Activated CD8-positive, alpha-beta memory T cell treated with anti-CD3 and anti-CD28 coated beads, Interleukin-2, amount 10 ng/mL, durations not matched to agents 7 days and 5 days (primary cell): Measurements from ENCODE around the gene LRP10. TPM values are rescaled to one million over a fixed set of nuclear protein-coding genes. Genes with fewer than 3 reads are reported as not detected.
"Not testable (repeated sequence)": the region's sequence is repeated elsewhere in the genome, so short reads cannot be mapped to it uniquely, and the experiment has no call there.

Experiments used
- ATAC-seq: fragments of 150-1000 bp; cut with Tn5 transposase; one replicate; pipeline ENCODE4 v1.10.0; 2021; ENCODE audit warnings: moderate library complexity
- CTCF ChIA-PET: fragments of 350-600 bp; sonication (Branson Sonifier 250); formaldehyde crosslinking; loops from one replicate; lab custom pipeline; 2021; ENCODE audit warnings: antibody characterized with exemption; lab: Charles Lee
- DNase-seq: peaks from one replicate; pipeline ENCODE4 v3.0.0-alpha.2; 2020
- H3K27ac Mint-ChIP-seq: one replicate; pipeline ENCODE4 v1.8.0; 2021; ENCODE audit warnings: mild to moderate bottlenecking, mixed read lengths
- H3K27me3 Mint-ChIP-seq: one replicate; pipeline ENCODE4 v1.8.0; 2021; ENCODE audit warnings: mixed read lengths
- H3K36me3 Mint-ChIP-seq: one replicate; pipeline ENCODE4 v1.8.0; 2021; ENCODE audit warnings: mild to moderate bottlenecking, mixed read lengths
- H3K4me1 Mint-ChIP-seq: one replicate; pipeline ENCODE4 v1.8.0; 2021; ENCODE audit warnings: mixed read lengths
- H3K4me3 Mint-ChIP-seq: one replicate; pipeline ENCODE4 v1.8.0; 2021; ENCODE audit warnings: mild to moderate bottlenecking, moderate library complexity, mixed read lengths
- H3K9me3 Mint-ChIP-seq: one replicate; pipeline ENCODE4 v1.8.0; 2022; ENCODE audit warnings: low read depth, mixed read lengths
- total RNA-seq, 2 experiments: library from RNA; stranded (reverse); gene quantifications; one replicate each; pipeline ENCODE4 v1.2.3, GENCODE V29; 2021

Gene LRP10
- total RNA-seq, 2 experiments from 2014 or later: 59.0 to 60.1 TPM

DNA sequence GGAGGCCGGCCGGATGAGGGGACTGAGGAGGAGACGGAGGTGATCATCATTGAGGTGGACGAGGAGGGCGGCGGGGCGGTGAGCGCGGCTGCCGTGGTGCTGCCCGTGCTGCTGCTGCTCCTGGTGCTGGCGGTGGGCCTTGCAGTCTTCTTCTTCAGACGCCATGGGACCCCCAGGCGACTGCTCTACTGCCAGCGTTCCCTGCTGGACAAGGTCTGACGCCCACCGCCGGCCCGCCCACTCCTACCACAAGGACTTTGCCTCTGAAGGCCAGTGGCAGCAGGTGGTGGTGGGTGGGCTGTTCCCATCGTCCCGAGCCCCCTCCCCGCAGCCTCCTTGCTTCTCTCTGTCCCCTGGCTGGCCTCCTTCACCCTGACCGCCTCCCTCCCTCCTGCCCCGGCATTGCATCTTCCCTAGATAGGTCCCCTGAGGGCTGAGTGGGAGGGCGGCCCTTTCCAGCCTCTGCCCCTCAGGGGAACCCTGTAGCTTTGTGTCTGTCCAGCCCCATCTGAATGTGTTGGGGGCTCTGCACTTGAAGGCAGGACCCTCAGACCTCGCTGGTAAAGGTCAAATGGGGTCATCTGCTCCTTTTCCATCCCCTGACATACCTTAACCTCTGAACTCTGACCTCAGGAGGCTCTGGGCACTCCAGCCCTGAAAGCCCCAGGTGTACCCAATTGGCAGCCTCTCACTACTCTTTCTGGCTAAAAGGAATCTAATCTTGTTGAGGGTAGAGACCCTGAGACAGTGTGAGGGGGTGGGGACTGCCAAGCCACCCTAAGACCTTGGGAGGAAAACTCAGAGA is 25.5 kb upstream of the LRP10 start:
- H3K4me1 Mint-ChIP-seq: peaks cover 4% of the 10 kb centered on the region
- H3K36me3 Mint-ChIP-seq: no peaks in the 10 kb centered on the region
- H3K27ac Mint-ChIP-seq: no peak overlapping the region
- DNase-seq (no peak), ATAC-seq (no peak)
- H3K9me3 Mint-ChIP-seq: no peaks in the 10 kb centered on the region
- CTCF ChIA-PET: interaction anchor here (0.8 to 10.2 kb wide), 3 partner anchors 16 to 140 kb away, joined by 3 to 239 read pairs (median 3); no protein-coding TSS in a partner anchor
- H3K27me3 Mint-ChIP-seq: peaks cover 5% of the 10 kb centered on the region
- H3K4me3 Mint-ChIP-seq: no peak overlapping the region

GRCh38 chr14:22846811-22847307 is 24.7 kb upstream of the LRP10 start:
- no peaks in the 10 kb centered on the region for H3K36me3 Mint-ChIP-seq
- H3K27me3 Mint-ChIP-seq: peaks cover 5% of the 10 kb centered on the region
- H3K4me1 Mint-ChIP-seq: peaks cover 13% of the 10 kb centered on the region
- CTCF ChIA-PET: interaction anchor here (0.8 to 10.2 kb wide), 4 partner anchors 16 to 139 kb away, joined by 3 to 239 read pairs (median 3); no protein-coding TSS in a partner anchor
- H3K9me3 Mint-ChIP-seq: no peaks in the 10 kb centered on the region
- no peak overlapping the region for H3K4me3 Mint-ChIP-seq
- ATAC-seq (no peak), DNase-seq (no peak)
- no peak overlapping the region for H3K27ac Mint-ChIP-seq

DNA sequence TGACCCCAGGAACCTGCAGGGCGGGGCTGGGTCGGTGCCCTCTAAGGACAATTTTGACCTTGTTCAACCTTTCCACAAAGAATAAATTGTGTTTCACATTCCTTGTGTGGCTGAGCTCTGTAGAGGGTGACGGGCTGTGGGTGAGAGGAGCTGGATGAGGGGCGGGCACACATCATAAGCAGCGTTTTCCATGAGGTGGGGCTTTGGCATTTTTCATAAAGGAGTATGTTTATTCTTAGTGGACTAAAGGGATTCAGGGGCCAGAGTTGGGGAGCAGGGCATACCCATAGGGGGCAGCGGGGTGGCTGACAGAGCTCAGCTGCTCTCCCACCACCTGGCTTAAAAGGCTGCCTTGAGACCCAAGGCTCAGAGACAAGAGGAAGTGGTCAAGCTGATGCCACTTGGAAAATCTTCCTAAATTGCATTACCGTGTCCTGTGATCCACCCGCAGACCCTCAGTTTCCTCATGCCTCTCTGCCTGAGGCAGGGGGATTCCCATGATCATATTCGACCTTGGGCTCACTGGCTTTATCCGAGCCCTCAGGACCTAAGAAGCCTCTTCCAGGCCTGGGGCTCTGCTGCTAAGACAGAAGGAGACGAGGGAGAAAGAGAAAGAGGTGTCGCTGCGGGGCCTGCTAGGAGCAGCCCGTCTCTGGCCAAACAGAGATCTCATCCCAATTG is 23.7 kb upstream of the LRP10 start:
- Mint-ChIP-seq H3K27me3 (peaks cover 5% of the 10 kb centered on the region), H3K4me1 (peaks cover 15% of the 10 kb centered on the region), H3K4me3 (no peak overlapping the region), H3K36me3 (no peaks in the 10 kb centered on the region), H3K9me3 (no peaks in the 10 kb centered on the region), H3K27ac (no peak overlapping the region)
- DNase-seq (no peak), ATAC-seq (no peak)
- CTCF ChIA-PET: interaction anchor here (0.9 to 10.2 kb wide), 5 partner anchors 15 to 277 kb away, joined by 3 to 239 read pairs (median 9); partner anchors contain the start of gene MRPL52

DNA sequence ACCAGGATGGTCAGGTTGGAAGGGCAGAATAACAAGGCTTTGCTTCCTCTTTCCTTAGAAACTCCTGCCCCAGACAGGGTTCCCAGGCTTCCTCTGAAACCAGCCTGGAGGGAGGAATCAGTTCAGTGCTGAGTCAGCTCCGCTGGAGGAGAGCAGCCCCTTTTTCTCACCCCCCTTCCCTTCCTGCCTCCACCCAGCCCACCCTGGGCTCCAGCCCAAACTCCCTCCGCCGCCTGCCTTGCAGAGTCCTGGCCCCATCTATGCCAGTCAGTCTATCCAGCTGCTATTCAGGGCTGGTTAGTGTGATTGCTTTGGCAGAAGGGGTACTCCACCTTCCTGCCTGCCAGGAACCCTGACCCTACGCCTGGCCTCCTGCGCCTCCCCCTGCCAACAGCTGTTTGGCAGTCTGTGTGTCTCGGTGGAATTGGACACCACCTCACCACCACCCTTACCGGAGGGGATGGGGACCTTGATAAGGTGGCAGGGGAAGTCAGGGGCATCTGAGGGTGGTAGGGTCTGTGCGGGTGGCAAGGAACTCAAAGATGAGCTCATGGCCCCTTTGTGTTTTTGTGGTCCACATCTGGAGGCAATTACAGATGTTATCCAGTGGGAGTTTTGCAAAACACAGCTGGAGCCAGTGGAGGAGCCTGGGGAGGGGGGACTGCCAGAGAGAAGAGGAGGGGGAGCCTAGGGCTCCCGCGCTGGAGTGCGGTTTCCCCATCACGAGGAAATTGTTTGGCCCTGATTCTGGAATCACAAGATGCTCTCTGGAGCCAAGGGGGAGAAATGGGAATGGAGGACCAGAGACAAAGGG is 23.0 kb upstream of the LRP10 start:
- Mint-ChIP-seq H3K36me3 (no peaks in the 10 kb centered on the region), H3K4me3 (no peak overlapping the region), H3K9me3 (no peaks in the 10 kb centered on the region), H3K27ac (no peak overlapping the region), H3K4me1 (peaks cover 20% of the 10 kb centered on the region), H3K27me3 (peaks cover 5% of the 10 kb centered on the region)
- DNase-seq (no peak), ATAC-seq (no peak)
- CTCF ChIA-PET: interaction anchor here (0.8 to 10.2 kb wide), 7 partner anchors 14 to 278 kb away, joined by 3 to 239 read pairs (median 9); partner anchors contain the start of gene MRPL52

GRCh38 chr14:22849212-22849819 is 22.2 kb upstream of the LRP10 start:
- Mint-ChIP-seq H3K4me1 (peaks cover 22% of the 10 kb centered on the region), H3K27ac (no peak overlapping the region), H3K4me3 (no peak overlapping the region), H3K9me3 (no peaks in the 10 kb centered on the region), H3K36me3 (no peaks in the 10 kb centered on the region), H3K27me3 (peaks cover 5% of the 10 kb centered on the region)
- CTCF ChIA-PET: interaction anchor here (0.8 to 10.2 kb wide), 6 partner anchors 19 to 279 kb away, joined by 3 to 239 read pairs (median 29); partner anchors contain the start of gene MRPL52
- ATAC-seq (no peak), DNase-seq (no peak)

DNA sequence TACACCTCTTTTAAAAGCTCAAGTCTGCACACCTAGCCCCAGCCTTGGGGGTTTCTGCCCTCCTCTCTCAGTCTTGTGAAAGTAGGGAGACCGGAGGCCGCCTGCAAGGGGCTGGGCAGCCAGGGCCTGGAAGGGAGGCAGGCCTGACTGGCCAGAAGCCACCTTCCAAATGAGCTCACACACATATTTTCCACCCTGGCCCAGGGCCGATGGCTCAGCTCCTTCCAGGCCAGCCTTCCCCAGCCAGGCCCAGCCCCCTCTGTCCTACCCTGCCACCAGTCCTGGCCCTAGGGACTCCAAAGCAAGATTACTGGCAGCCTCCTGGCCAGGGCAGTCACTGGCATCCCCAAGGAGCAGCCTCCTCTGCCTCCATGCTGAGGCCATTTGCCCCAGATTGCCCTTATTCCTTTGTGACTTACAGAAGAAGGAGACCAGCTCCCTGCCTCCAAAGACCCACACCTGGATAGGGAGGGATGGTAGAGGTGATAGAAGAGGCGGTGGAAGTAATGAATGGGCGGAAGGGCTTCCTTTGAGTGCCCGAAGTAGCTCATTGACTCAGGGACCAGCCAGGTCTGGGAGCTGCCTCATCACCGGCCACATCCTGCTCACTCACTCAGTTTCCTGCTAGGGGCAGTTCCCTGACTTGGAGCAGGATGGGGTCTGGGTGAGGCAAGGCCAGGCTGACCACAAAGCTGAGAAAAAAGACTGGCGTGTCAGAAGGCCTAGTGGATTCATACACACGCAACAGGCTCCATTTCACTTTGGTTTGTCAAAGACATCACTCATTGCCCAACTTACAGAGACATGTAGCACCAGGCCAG is 20.4 kb upstream of the LRP10 start:
- peak; percentile 55 for ATAC-seq
- peaks cover 18% of the 10 kb centered on the region for H3K27me3 Mint-ChIP-seq

GRCh38 chr14:22852178-22852577 is 19.4 kb upstream of the LRP10 start:
- Mint-ChIP-seq H3K4me1 (peaks cover 33% of the 10 kb centered on the region), H3K27me3 (peaks cover 23% of the 10 kb centered on the region)
- ATAC-seq, H3K4me3 Mint-ChIP-seq, DNase-seq, H3K36me3 Mint-ChIP-seq, H3K9me3 Mint-ChIP-seq, H3K27ac Mint-ChIP-seq: not testable (repeated sequence)
- CTCF ChIA-PET: interaction anchor here (0.6 to 10.2 kb wide), 28 partner anchors 9 to 1001 kb away, joined by 3 to 239 read pairs (median 8); partner anchors contain the start of genes ABHD4, DAD1, LRP10 and MMP14

More for the DNA sequence above, 20.4 kb upstream of the LRP10 start:
- H3K4me3 Mint-ChIP-seq: no peak overlapping the region
- H3K27ac Mint-ChIP-seq: peak overlapping the region; percentile 68
- peaks cover 31% of the 10 kb centered on the region for H3K4me1 Mint-ChIP-seq
- H3K9me3 Mint-ChIP-seq: no peaks in the 10 kb centered on the region
- CTCF ChIA-PET: interaction anchor here (0.7 to 10.2 kb wide), 23 partner anchors 13 to 283 kb away, joined by 3 to 239 read pairs (median 4); partner anchors contain the start of genes CDH24, DAD1, LRP10 and MRPL52
- peak; percentile 86 for DNase-seq
- peaks cover under 1% of the 10 kb centered on the region for H3K36me3 Mint-ChIP-seq

DNA sequence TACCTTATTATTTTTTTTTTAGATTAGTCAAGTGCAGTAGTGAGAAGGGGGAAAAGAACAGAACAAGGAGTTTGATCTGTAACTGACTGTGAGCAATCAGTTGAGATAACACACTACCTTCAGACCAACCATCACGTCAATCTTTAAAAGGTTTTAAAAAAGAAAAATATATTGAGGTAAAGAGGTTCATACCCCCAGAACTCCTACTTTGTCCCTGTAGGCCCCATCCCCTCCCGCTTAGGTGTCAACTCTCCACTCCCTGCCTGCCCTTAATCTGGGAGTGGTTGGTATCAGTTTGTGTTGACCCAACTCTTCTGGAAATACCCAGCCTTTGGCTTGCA is 19.0 kb upstream of the LRP10 start:
- CTCF ChIA-PET: interaction anchor here (0.6 to 10.2 kb wide), 35 partner anchors 10 to 1001 kb away, joined by 3 to 239 read pairs (median 5); partner anchors contain the start of genes ABHD4, DAD1, LRP10 and MMP14
- Mint-ChIP-seq H3K27ac (no peak overlapping the region), H3K4me1 (peaks cover 34% of the 10 kb centered on the region), H3K27me3 (peaks cover 27% of the 10 kb centered on the region), H3K4me3 (no peak overlapping the region), H3K9me3 (peaks cover 2% of the 10 kb centered on the region), H3K36me3 (peaks cover 4% of the 10 kb centered on the region)
- ATAC-seq (no peak), DNase-seq (no peak)

DNA sequence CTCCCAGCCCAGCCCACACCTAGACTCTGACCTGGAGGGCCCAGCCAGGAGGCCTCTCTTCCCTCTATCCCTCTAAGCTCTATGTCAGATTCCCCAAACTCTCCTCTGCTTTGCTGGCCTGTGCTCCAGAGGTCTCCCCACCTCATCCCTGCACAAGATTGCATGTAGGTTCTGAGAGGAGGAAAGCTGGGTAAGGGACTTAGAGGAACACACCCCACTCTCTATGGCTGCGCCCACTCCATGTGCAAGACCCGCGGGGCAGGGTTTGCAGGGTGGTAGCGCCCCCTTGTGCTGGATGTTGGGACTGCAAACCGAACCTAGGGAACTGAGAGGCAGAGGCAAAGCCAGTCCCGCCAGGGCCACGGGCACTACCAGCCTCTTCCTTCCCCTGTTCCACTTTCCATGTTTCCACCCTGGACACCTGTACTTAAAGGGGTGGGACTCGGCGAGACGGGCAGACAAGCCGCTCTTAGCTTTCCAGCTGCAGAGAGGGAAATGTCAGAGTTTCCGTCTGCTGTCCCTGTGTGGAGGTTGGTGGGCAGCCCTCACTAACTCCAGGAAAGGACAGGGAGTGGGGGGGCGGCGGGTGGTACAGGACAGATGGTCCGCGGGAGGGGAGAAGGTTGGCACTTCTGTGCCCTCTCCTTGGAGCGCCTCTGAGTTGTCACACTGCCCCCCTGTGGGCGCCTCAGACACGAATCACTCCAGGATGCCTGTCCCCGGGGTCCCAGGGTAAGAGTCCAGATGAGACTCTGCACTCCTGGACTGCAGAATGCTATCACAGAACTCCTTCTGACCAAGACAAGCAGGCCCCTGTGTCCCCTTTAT is 18.4 kb upstream of the LRP10 start:
- Mint-ChIP-seq H3K4me3 (peak overlapping the region; percentile 70), H3K36me3 (peaks cover 4% of the 10 kb centered on the region), H3K9me3 (peaks cover 2% of the 10 kb centered on the region), H3K27me3 (peaks cover 32% of the 10 kb centered on the region), H3K27ac (peak overlapping the region; percentile 79), H3K4me1 (peaks cover 37% of the 10 kb centered on the region)
- CTCF ChIA-PET: interaction anchor here (0.6 to 10.2 kb wide), 39 partner anchors 10 to 1002 kb away, joined by 3 to 239 read pairs (median 5); partner anchors contain the start of genes ABHD4, DAD1, LRP10 and MMP14
- peak; percentile 93 for DNase-seq
- ATAC-seq: peak; percentile 87

DNA sequence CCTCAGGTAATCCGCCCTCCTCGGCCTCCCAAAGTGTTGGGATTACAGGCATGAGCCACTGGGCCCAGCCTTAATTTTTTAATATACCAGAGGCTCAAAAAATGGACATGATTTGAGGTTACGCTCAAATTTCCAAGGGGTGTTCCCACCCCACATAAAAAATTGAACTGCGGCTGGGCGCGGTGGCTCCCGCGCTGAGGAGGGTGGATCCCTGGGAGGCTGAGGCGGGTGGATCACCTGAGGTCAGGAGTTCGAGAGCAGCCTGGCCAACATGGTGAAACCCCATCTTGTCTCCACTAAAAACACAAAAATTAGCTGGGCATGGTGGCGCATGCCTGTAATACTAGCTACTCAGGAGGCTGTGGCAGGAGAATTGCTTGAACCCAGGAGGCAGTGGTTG is 17.2 kb upstream of the LRP10 start:
- not testable (repeated sequence) for H3K27ac Mint-ChIP-seq
- CTCF ChIA-PET: interaction anchor here (0.6 to 10.2 kb wide), 25 partner anchors 10 to 354 kb away, joined by 3 to 239 read pairs (median 9); partner anchors contain the start of genes ABHD4, LRP10, MMP14 and MRPL52

More for the DNA sequence above, 17.2 kb upstream of the LRP10 start:
- H3K9me3 Mint-ChIP-seq, H3K4me3 Mint-ChIP-seq, DNase-seq, ATAC-seq, H3K36me3 Mint-ChIP-seq: not testable (repeated sequence)
- H3K27me3 Mint-ChIP-seq: peaks cover 31% of the 10 kb centered on the region
- peaks cover 45% of the 10 kb centered on the region for H3K4me1 Mint-ChIP-seq
